OCI-LY1 (cell line): ENCODE data around the gene ACTRT2.

Experiments
- EZH2 ChIP-seq: fragments of 200-600 bp; sonication (generic), shearing (Covaris generic); IDR thresholded peaks from 2 replicates; pipeline ENCODE4 v1.8.0; 2017; ENCODE audit warnings: borderline replicate concordance, mixed run types, mild to moderate bottlenecking, antibody characterized with exemption, low read length, moderate library complexity, mixed read lengths
- TF ChIP-seq, protein P1 (sequence below): fragments of 200-600 bp; sonication (generic), shearing (Covaris generic); IDR thresholded peaks from 2 replicates; pipeline ENCODE4 v1.5.1; 2017; ENCODE audit warnings: mild to moderate bottlenecking, antibody characterized with exemption, low read length, moderate library complexity, mixed read lengths

DNA sequence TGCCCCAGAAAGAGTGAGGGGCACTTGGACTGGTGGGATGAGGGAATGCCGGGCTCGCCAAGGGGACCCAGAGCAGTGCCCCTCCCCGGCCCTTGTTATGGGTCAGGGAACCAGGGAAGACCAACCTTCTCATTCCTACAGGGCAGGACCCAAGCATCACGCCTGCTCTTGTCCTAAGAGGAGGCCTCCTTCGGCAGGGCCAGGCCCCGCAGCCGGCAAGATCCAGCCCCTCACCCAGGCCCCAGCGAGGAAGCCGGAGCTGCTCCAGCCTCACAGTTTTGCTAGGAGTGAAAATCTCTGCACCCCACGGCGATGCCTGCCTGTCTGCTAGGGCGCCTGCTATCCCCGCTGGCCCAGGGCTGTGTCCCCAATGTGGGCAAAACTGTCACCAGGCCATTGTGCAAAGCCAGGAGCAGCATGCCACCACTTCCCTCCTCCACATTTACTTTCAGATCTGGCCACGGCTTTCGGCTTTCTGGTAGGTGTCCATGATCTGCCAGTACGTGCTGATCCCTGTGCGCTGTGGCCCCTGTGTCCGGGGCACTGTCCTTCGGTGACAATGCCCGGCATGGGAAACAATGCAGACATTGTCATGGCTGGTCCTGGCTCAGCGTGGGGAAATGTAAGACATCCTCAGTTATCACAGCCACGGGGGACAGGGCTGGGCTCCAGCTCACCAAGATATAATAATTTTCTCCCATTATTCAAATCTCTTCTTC is 9.6 kb downstream of the ACTRT2 start:
- TF ChIP-seq, protein P1, sequence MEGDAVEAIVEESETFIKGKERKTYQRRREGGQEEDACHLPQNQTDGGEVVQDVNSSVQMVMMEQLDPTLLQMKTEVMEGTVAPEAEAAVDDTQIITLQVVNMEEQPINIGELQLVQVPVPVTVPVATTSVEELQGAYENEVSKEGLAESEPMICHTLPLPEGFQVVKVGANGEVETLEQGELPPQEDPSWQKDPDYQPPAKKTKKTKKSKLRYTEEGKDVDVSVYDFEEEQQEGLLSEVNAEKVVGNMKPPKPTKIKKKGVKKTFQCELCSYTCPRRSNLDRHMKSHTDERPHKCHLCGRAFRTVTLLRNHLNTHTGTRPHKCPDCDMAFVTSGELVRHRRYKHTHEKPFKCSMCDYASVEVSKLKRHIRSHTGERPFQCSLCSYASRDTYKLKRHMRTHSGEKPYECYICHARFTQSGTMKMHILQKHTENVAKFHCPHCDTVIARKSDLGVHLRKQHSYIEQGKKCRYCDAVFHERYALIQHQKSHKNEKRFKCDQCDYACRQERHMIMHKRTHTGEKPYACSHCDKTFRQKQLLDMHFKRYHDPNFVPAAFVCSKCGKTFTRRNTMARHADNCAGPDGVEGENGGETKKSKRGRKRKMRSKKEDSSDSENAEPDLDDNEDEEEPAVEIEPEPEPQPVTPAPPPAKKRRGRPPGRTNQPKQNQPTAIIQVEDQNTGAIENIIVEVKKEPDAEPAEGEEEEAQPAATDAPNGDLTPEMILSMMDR: no peak
- no peak for TF ChIP-seq EZH2
